CD8-positive, alpha-beta memory T cell (primary cell): ENCODE data around the gene NLRC5. TPM values are rescaled to one million over a fixed set of nuclear protein-coding genes. Genes with fewer than 3 reads are reported as not detected.
A peak's percentile ranks its signal among the peaks of the same experiment; 100 is the strongest.

ENCODE experiments used
- CTCF ChIA-PET: fragments of 350-600 bp; sonication (Branson Sonifier 250); formaldehyde crosslinking; loops from one replicate; lab custom pipeline; 2021; ENCODE audit warnings: antibody characterized with exemption; lab: Charles Lee
- POLR2A ChIA-PET: fragments of 350-600 bp; sonication (Branson Sonifier 250); formaldehyde crosslinking; loops from one replicate; lab custom pipeline; 2021; ENCODE audit warnings: antibody characterized with exemption; lab: Charles Lee
- DNase-seq, 5 donors: peaks; one replicate each; pipeline versions ENCODE4 v3.0.0 to v3.0.0-alpha.2; 2020 to 2022; ENCODE audit warnings: mixed read lengths in 1 of 5
- H3K27ac ChIP-seq: one replicate; pipeline ENCODE4 v1.7.0; 2013; ENCODE audit warnings: low read depth, mild to moderate bottlenecking, low read length, moderate library complexity
- H3K27me3 ChIP-seq: 2 replicates; pipeline ENCODE4 v1.7.0; 2013; ENCODE audit warnings: low read length, mild to moderate bottlenecking; ENCODE audit not compliant: insufficient read depth, poor library complexity, severe bottlenecking
- H3K36me3 ChIP-seq: 2 replicates; pipeline ENCODE4 v1.7.0; 2013; ENCODE audit warnings: mild to moderate bottlenecking, low read length, moderate library complexity; ENCODE audit not compliant: insufficient read depth
- H3K4me1 ChIP-seq: 2 replicates; pipeline ENCODE4 v1.7.0; 2013; ENCODE audit warnings: mild to moderate bottlenecking, low read length, moderate library complexity; ENCODE audit not compliant: insufficient read depth
- H3K4me3 ChIP-seq: 2 replicates; pipeline ENCODE4 v1.7.0; 2013; ENCODE audit warnings: mild to moderate bottlenecking, low read length
- H3K9me3 ChIP-seq: 2 replicates; pipeline ENCODE4 v1.7.0; 2013; ENCODE audit warnings: mild to moderate bottlenecking, low read length
- H3K27ac Mint-ChIP-seq, 8 donors: one replicate each; pipeline ENCODE4 v1.8.0; 2020 to 2021; ENCODE audit warnings: mixed read lengths in 8 of 8, mild to moderate bottlenecking in 6 of 8, inconsistent platforms in 3 of 8, moderate library complexity in 3 of 8
- H3K27me3 Mint-ChIP-seq, 2 donors: one replicate each; pipeline ENCODE4 v1.8.0; 2020 to 2021; ENCODE audit warnings: mixed read lengths in 2 of 2, mild to moderate bottlenecking in 1 of 2, moderate library complexity in 1 of 2
- H3K36me3 Mint-ChIP-seq, 3 donors: one replicate each; pipeline ENCODE4 v1.8.0; 2020 to 2021; ENCODE audit warnings: mixed read lengths in 3 of 3, inconsistent platforms in 1 of 3, mild to moderate bottlenecking in 1 of 3
- H3K4me1 Mint-ChIP-seq, 3 donors: one replicate each; pipeline ENCODE4 v1.8.0; 2020 to 2021; ENCODE audit warnings: mixed read lengths in 3 of 3, inconsistent platforms in 1 of 3, mild to moderate bottlenecking in 1 of 3
- H3K4me3 Mint-ChIP-seq, 7 donors: one replicate each; pipeline ENCODE4 v1.8.0; 2020 to 2021; ENCODE audit warnings: mixed read lengths in 7 of 7, mild to moderate bottlenecking in 6 of 7, moderate library complexity in 4 of 7, inconsistent platforms in 2 of 7
- H3K9me3 Mint-ChIP-seq, 5 donors: one replicate each; pipeline ENCODE4 v1.8.0; 2020 to 2022; ENCODE audit warnings: mixed read lengths in 5 of 5, mild to moderate bottlenecking in 3 of 5, moderate library complexity in 2 of 5, inconsistent platforms in 1 of 5
- polyA plus RNA-seq: library from polyadenylated mRNA; unstranded; fragments of 300-500 nt; fragmentation: Illumina TruSeq; gene quantifications from one replicate; pipeline ENCODE4 v1.2.3, GENCODE V29; 2021
- total RNA-seq, 2 experiments: library from RNA; stranded (reverse); gene quantifications; one replicate each; pipeline ENCODE4 v1.2.3, GENCODE V29; 2021

NLRC5 gene
- total and polyA plus RNA-seq, 3 experiments from 2014 or later = 165 to 178 (median 173) TPM

- H3K27ac Mint-ChIP-seq = peak overlapping the region; percentile 80 to 98 (median 88)
- H3K4me1 Mint-ChIP-seq = peaks cover 82 to 96% (median 94%) of the 10 kb centered on the region in 3 donors
- H3K9me3 ChIP-seq = no peaks in the 10 kb centered on the region
- peaks cover 57% of the 10 kb centered on the region for H3K36me3 ChIP-seq
- no peaks in the 10 kb centered on the region for H3K9me3 Mint-ChIP-seq
- H3K4me1 ChIP-seq = peaks cover 88% of the 10 kb centered on the region
- no peak overlapping the region for H3K27ac ChIP-seq
- H3K27me3 ChIP-seq = no peaks in the 10 kb centered on the region
- peaks cover 26 to 87% (median 32%) of the 10 kb centered on the region in 3 donors for H3K36me3 Mint-ChIP-seq
- H3K4me3 Mint-ChIP-seq = peak overlapping the region in 2 of 7 donors; percentile 29 to 40
- ChIA-PET CTCF (interaction anchor here (0.8 to 7.8 kb wide), 4 partner anchors 8 to 71 kb away, joined by 3 to 91 read pairs (median 4); no protein-coding TSS in a partner anchor), POLR2A (interaction anchor here (1.2 kb wide), 1 partner anchor 13 kb away, joined by 4 read pairs; no protein-coding TSS in a partner anchor)
- no peak overlapping the region for H3K4me3 ChIP-seq
- peaks cover 0 to 1% of the 10 kb centered on the region in 2 donors for H3K27me3 Mint-ChIP-seq
- DNase-seq = peak in 1 of 5 donors; percentile 17
Measured at GRCh38 chr16:57036315-57036714, 47.0 kb downstream of the NLRC5 start.

- no peaks in the 10 kb centered on the region for H3K9me3 ChIP-seq
- H3K4me3 ChIP-seq = no peak overlapping the region
- Mint-ChIP-seq H3K4me1 (peaks cover 82 to 96% (median 94%) of the 10 kb centered on the region in 3 donors), H3K27me3 (peaks cover 0 to 1% of the 10 kb centered on the region in 2 donors), H3K9me3 (no peaks in the 10 kb centered on the region), H3K4me3 (peak overlapping the region in 2 of 7 donors; percentile 23 to 80), H3K27ac (peak overlapping the region; percentile 81 to 98 (median 91)), H3K36me3 (peaks cover 26 to 84% (median 32%) of the 10 kb centered on the region in 3 donors)
- no peak overlapping the region for H3K27ac ChIP-seq
- H3K27me3 ChIP-seq = no peaks in the 10 kb centered on the region
- ChIA-PET CTCF (interaction anchor here (0.8 to 7.8 kb wide), 6 partner anchors 9 to 71 kb away, joined by 3 to 91 read pairs (median 6); no protein-coding TSS in a partner anchor), POLR2A (interaction anchor here (0.7 to 1.2 kb wide), 2 partner anchors 14 to 48 kb away, joined by 3 to 4 read pairs; partner anchors contain the start of gene NLRC5)
- peaks cover 94% of the 10 kb centered on the region for H3K4me1 ChIP-seq
- peaks cover 57% of the 10 kb centered on the region for H3K36me3 ChIP-seq
- DNase-seq = peak in 1 of 5 donors; percentile 40
Measured at GRCh38 chr16:57036945-57037344, 47.6 kb downstream of the NLRC5 start.

GRCh38 chr16:57038166-57038565 is 48.8 kb downstream of the NLRC5 start:
- peak overlapping the region in 6 of 7 donors; percentile 43 to 73 (median 63) for H3K4me3 Mint-ChIP-seq
- peaks cover 0 to 1% of the 10 kb centered on the region in 2 donors for H3K27me3 Mint-ChIP-seq
- peaks cover 26 to 86% (median 32%) of the 10 kb centered on the region in 3 donors for H3K36me3 Mint-ChIP-seq
- no peaks in the 10 kb centered on the region for H3K9me3 Mint-ChIP-seq
- CTCF ChIA-PET = interaction anchor here (1.9 to 7.8 kb wide), 6 partner anchors 10 to 73 kb away, joined by 6 to 91 read pairs (median 14); no protein-coding TSS in a partner anchor
- Histone ChIP-seq H3K36me3 (peaks cover 59% of the 10 kb centered on the region), H3K9me3 (no peaks in the 10 kb centered on the region), H3K4me1 (peaks cover 100% of the 10 kb centered on the region), H3K27ac (no peak overlapping the region), H3K27me3 (no peaks in the 10 kb centered on the region), H3K4me3 (no peak overlapping the region)
- POLR2A ChIA-PET = interaction anchor here (1.5 to 1.9 kb wide), 3 partner anchors 11 to 49 kb away, joined by 6 to 8 read pairs (median 7); partner anchors contain the start of gene NLRC5
- no peak for DNase-seq
- peaks cover 90 to 100% (median 99%) of the 10 kb centered on the region in 3 donors for H3K4me1 Mint-ChIP-seq
- peak overlapping the region; percentile 81 to 96 (median 88) for H3K27ac Mint-ChIP-seq

DNA sequence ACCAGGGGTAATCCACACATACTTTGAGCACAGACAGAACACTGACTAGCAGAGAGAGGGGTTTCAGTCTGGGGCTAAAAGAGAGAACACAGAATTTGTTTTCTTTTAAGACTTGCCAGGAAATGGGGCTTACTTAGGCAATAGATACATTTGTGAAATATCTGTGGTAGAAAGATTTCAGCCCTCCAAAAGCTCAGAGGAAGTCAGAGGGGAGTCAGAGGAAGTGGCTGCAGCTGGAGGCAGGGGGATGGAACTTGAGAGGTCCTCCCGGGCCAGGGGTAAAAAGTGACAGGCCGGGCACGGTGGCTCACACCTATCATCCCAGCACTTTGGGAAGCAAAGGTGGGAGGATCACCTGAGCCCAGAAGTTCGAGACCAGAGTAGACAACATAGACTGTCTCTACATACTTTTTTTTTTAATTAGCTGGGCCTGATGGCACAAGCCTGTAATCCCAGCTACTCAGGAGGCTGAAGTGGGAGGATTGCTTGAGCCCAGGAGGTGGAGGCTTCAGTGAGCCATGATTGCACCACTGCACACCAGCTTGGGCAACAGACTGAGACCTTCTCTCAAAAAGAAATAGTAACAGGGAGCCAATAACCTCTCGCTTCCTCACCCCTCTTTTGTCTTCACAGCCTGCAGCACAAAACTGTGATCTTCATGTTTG is 49.9 kb downstream of the NLRC5 start:
- Histone ChIP-seq H3K27ac (no peak overlapping the region), H3K27me3 (no peaks in the 10 kb centered on the region), H3K4me1 (peaks cover 96% of the 10 kb centered on the region), H3K4me3 (no peak overlapping the region), H3K9me3 (no peaks in the 10 kb centered on the region), H3K36me3 (peaks cover 55% of the 10 kb centered on the region)
- peak overlapping the region; percentile 42 to 86 (median 71) for H3K4me3 Mint-ChIP-seq
- peaks cover 0 to 1% of the 10 kb centered on the region in 2 donors for H3K27me3 Mint-ChIP-seq
- ChIA-PET CTCF (interaction anchor here (0.7 to 7.8 kb wide), 14 partner anchors 11 to 77 kb away, joined by 3 to 91 read pairs (median 4); partner anchors contain the start of gene NLRC5), POLR2A (interaction anchor here (0.7 to 3.6 kb wide), 9 partner anchors 10 to 75 kb away, joined by 3 to 34 read pairs (median 7); partner anchors contain the start of gene NLRC5)
- peak overlapping the region; percentile 81 to 99 (median 91) for H3K27ac Mint-ChIP-seq
- no peaks in the 10 kb centered on the region for H3K9me3 Mint-ChIP-seq
- H3K36me3 Mint-ChIP-seq = peaks cover 23 to 86% (median 27%) of the 10 kb centered on the region in 3 donors
- DNase-seq = peak in 4 of 5 donors; percentile 24 to 67 (median 54)
- H3K4me1 Mint-ChIP-seq = peaks cover 88 to 99% (median 95%) of the 10 kb centered on the region in 3 donors

DNA sequence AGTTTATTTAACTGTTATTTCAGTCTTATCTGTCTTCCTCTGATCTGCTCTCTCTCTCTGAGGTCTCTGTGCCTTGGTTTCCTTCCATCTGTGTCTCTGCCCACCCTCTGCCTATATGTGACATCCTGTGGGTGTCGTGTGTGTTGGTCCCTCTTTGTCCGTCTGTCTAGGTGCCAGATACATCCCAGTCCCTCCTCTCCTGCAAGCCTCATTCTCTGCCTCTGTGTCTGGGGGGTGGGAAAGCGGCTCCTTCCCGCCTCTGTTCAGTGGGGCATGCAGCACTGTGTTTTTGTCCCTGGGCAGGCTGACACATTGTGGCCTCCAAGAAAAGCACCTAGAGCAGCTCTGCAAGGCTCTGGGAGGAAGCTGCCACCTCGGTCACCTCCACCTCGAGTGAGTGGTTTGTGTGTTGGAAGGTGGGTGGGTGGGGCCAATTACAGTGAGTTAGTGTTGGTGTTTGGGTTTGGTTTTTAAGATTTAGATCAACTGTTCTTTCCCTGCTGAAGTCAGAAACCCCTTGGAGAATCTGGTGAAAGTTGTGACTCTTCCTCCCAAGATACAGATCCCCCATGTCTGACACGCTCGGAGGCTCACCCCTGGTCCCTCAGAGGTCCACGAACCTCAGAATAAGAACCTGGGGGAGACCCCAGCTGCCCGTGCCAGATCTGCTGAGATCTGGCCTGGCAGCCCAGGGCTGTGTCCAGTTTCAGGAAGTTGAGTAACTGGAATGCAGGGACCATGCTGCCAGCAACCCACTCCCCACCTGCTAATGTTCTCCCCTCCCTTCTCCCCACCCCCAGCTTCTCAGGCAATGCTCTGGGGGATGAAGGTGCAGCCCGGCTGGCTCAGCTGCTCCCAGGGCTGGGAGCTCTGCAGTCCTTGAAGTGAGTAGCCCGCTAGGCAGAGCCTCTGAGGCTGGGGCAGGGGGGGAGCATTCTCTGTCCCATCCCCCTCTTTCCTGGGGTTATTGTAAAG is 52.1 kb downstream of the NLRC5 start:
- H3K27me3 ChIP-seq = no peaks in the 10 kb centered on the region
- peak; percentile 69 to 93 (median 85) for DNase-seq
- ChIA-PET POLR2A (interaction anchor here (0.6 to 3.6 kb wide), 23 partner anchors 8 to 110 kb away, joined by 3 to 34 read pairs (median 4); partner anchors contain the start of genes HERPUD1 and NLRC5), CTCF (interaction anchor here (0.6 to 7.8 kb wide), 26 partner anchors 9 to 181 kb away, joined by 3 to 91 read pairs (median 4); partner anchors contain the start of gene NLRC5)
- H3K4me1 Mint-ChIP-seq = peaks cover 77 to 92% (median 82%) of the 10 kb centered on the region in 3 donors
- peak overlapping the region; percentile 62 for H3K27ac ChIP-seq
- no peaks in the 10 kb centered on the region for H3K9me3 ChIP-seq
- H3K36me3 ChIP-seq = peaks cover 60% of the 10 kb centered on the region
- H3K27me3 Mint-ChIP-seq = no peaks in the 10 kb centered on the region
- H3K4me3 ChIP-seq = peak overlapping the region; percentile 63
- no peaks in the 10 kb centered on the region for H3K9me3 Mint-ChIP-seq
- H3K4me3 Mint-ChIP-seq = peak overlapping the region; percentile 65 to 93 (median 83)
- H3K27ac Mint-ChIP-seq = peak overlapping the region; percentile 91 to 99 (median 96)
- H3K4me1 ChIP-seq = peaks cover 93% of the 10 kb centered on the region
- peaks cover 20 to 86% (median 21%) of the 10 kb centered on the region in 3 donors for H3K36me3 Mint-ChIP-seq

- Mint-ChIP-seq H3K9me3 (no peaks in the 10 kb centered on the region), H3K36me3 (peaks cover 20 to 86% (median 21%) of the 10 kb centered on the region in 3 donors), H3K27me3 (no peaks in the 10 kb centered on the region), H3K27ac (peak overlapping the region; percentile 91 to 99 (median 96)), H3K4me3 (peak overlapping the region; percentile 65 to 93 (median 83)), H3K4me1 (peaks cover 68 to 86% (median 72%) of the 10 kb centered on the region in 3 donors)
- H3K36me3 ChIP-seq = peaks cover 61% of the 10 kb centered on the region
- H3K27me3 ChIP-seq = no peaks in the 10 kb centered on the region
- H3K4me1 ChIP-seq = peaks cover 83% of the 10 kb centered on the region
- ChIA-PET POLR2A (interaction anchor here (0.7 to 3.6 kb wide), 17 partner anchors 9 to 111 kb away, joined by 3 to 34 read pairs (median 4); partner anchors contain the start of genes HERPUD1 and NLRC5), CTCF (interaction anchor here (0.6 to 7.8 kb wide), 25 partner anchors 9 to 181 kb away, joined by 3 to 91 read pairs (median 4); partner anchors contain the start of gene NLRC5)
- H3K27ac ChIP-seq = peak overlapping the region; percentile 62
- no peaks in the 10 kb centered on the region for H3K9me3 ChIP-seq
- DNase-seq = peak; percentile 30 to 90 (median 64)
- H3K4me3 ChIP-seq = peak overlapping the region; percentile 63
Measured at GRCh38 chr16:57042157-57043111, 53.1 kb downstream of the NLRC5 start.
